K562 (cell line): Measurements from ENCODE around the gene MAGI1. TPM values are rescaled to one million over a fixed set of nuclear protein-coding genes. Genes with fewer than 3 reads are reported as not detected.

Source experiments
- FOXK2 ChIP-seq, 2 experiments: fragments of 450-650 bp; IDR thresholded peaks in 1 of 2; conservative IDR thresholded peaks in 1 of 2; 2 replicates each; pipeline ENCODE4 v1.6.1; 2016; ENCODE audit warnings: low read depth in 2 of 2, mild to moderate bottlenecking in 1 of 2
- NR1H2 ChIP-seq: sonication (generic); formaldehyde crosslinking; IDR thresholded peaks from 2 replicates; pipeline ENCODE4 v1.4.0; 2020; ENCODE audit warnings: mild to moderate bottlenecking, missing genetic modification reagents
- POLR2AphosphoS5 ChIP-seq: IDR thresholded peaks from 2 replicates; pipeline ENCODE4 v1.6.1; 2011; ENCODE audit warnings: mild to moderate bottlenecking, low read depth, low read length, moderate library complexity; ENCODE audit not compliant: control insufficient read depth, insufficient read depth
- SLC30A9 ChIP-seq: fragments of 250-450 bp; sonication (Bioruptor Pico); IDR thresholded peaks from 2 replicates; pipeline ENCODE4 v1.8.0; 2022; ENCODE audit warnings: mild to moderate bottlenecking, moderate library complexity
- TCF3 ChIP-seq: sonication (generic); formaldehyde crosslinking; IDR thresholded peaks from 2 replicates; pipeline ENCODE4 v1.4.0; 2020; ENCODE audit warnings: mild to moderate bottlenecking, missing genetic modification reagents
- TFAM ChIP-seq: fragments of 250-450 bp; sonication (Bioruptor Pico); conservative IDR thresholded peaks from 2 replicates; pipeline ENCODE4 v1.5.0; 2021; ENCODE audit warnings: mild to moderate bottlenecking, moderate library complexity
- ZNF263 ChIP-seq: sonication (generic); formaldehyde crosslinking; IDR thresholded peaks from 2 replicates; pipeline ENCODE4 v1.8.0; 2022; ENCODE audit warnings: mild to moderate bottlenecking, missing genetic modification reagents, borderline replicate concordance
- ZNF41 ChIP-seq: fragments of 250-450 bp; sonication (Bioruptor Pico); conservative IDR thresholded peaks from 2 replicates; pipeline ENCODE4 v1.4.0; 2020; ENCODE audit warnings: mild to moderate bottlenecking
- ZNF586 ChIP-seq: fragments of 450-650 bp; formaldehyde crosslinking; conservative IDR thresholded peaks from 2 replicates; pipeline ENCODE4 v1.4.0; 2020; ENCODE audit warnings: mild to moderate bottlenecking, moderate library complexity
- ZNF699 ChIP-seq: fragments of 250-450 bp; sonication (Bioruptor Pico); IDR thresholded peaks from 2 replicates; pipeline ENCODE4 v1.8.0; 2021; ENCODE audit warnings: mild to moderate bottlenecking, moderate library complexity; ENCODE audit not compliant: insufficient replicate concordance
- ZNF77 ChIP-seq: fragments of 250-450 bp; sonication (Bioruptor Pico); IDR thresholded peaks from 2 replicates; pipeline ENCODE4 v1.5.0; 2020
- ZNF778 ChIP-seq: fragments of 450-650 bp; formaldehyde crosslinking; IDR thresholded peaks from 2 replicates; pipeline ENCODE4 v1.4.0; 2020; ENCODE audit warnings: mild to moderate bottlenecking, moderate library complexity
- polyA plus RNA-seq, 8 experiments: library from polyadenylated mRNA; depleted of rRNA in 4 of 8; stranded (reverse) in 5 of 8; unstranded in 3 of 8; fragments of >200 nt; fragmentation: Nextera tagmentation in 2 of 8; fragmentation: Illumina TruSeq in 1 of 8; extraction: Ambion mirVana in 2 of 8; extraction: Trizol in 1 of 8; gene quantifications; 2 replicates each; pipeline versions ENCODE4 v1.2.1 to v1.2.3, GENCODE V29; 2011 to 2014; ENCODE audit warnings: inconsistent platforms in 1 of 8, missing spikeins in 1 of 8
- total RNA-seq, 7 experiments: library from RNA; depleted of rRNA in 6 of 7; stranded (reverse); fragments of >200 nt in 6 of 7; fragmentation: Illumina TruSeq in 2 of 7; extraction: Trizol in 2 of 7; gene quantifications; 2 replicates each; pipeline versions ENCODE4 v1.2.1 to v1.2.3, GENCODE V29; 2011 to 2021; ENCODE audit warnings: low replicate concordance in 1 of 7
- TF ChIP-seq, protein P1 (sequence below), 2 experiments: fragments of 450-650 bp; IDR thresholded peaks; 2 replicates each; pipeline ENCODE4 v1.6.1; 2016; ENCODE audit warnings: mild to moderate bottlenecking in 2 of 2, borderline replicate concordance in 1 of 2, low read depth in 1 of 2, moderate library complexity in 1 of 2
- TF ChIP-seq, protein P2 (sequence below): sonication (generic); formaldehyde crosslinking; IDR thresholded peaks from 2 replicates; pipeline ENCODE4 v1.8.1; 2022; ENCODE audit warnings: missing genetic modification reagents

The MAGI1 gene
- total and polyA plus RNA-seq, 9 of the 15 experiments (the other 6 are each of a cell fraction or from before 2014, with no cell fraction given), result 7.8 to 59.4 (median 43.2) TPM

DNA sequence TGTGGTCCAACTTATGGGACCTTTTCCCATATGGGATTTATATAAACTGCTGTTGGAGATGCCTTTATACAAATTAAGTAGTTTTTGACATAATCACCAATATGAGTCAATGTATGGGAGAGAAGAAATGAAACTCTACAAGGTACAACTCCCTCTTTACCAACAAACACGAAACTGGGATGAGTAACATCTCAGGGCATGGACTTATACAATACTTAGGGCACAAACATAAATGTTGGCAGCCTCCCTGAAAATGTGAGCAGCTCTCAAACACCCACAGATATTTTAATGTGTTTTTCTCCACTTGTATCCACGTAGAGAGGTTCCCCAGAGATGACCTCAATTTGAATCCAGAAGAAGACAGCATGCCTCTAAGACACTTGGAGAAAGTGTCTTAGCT lies 161.6 kb downstream of the MAGI1 start (continued):
- TF ChIP-seq, protein P1, sequence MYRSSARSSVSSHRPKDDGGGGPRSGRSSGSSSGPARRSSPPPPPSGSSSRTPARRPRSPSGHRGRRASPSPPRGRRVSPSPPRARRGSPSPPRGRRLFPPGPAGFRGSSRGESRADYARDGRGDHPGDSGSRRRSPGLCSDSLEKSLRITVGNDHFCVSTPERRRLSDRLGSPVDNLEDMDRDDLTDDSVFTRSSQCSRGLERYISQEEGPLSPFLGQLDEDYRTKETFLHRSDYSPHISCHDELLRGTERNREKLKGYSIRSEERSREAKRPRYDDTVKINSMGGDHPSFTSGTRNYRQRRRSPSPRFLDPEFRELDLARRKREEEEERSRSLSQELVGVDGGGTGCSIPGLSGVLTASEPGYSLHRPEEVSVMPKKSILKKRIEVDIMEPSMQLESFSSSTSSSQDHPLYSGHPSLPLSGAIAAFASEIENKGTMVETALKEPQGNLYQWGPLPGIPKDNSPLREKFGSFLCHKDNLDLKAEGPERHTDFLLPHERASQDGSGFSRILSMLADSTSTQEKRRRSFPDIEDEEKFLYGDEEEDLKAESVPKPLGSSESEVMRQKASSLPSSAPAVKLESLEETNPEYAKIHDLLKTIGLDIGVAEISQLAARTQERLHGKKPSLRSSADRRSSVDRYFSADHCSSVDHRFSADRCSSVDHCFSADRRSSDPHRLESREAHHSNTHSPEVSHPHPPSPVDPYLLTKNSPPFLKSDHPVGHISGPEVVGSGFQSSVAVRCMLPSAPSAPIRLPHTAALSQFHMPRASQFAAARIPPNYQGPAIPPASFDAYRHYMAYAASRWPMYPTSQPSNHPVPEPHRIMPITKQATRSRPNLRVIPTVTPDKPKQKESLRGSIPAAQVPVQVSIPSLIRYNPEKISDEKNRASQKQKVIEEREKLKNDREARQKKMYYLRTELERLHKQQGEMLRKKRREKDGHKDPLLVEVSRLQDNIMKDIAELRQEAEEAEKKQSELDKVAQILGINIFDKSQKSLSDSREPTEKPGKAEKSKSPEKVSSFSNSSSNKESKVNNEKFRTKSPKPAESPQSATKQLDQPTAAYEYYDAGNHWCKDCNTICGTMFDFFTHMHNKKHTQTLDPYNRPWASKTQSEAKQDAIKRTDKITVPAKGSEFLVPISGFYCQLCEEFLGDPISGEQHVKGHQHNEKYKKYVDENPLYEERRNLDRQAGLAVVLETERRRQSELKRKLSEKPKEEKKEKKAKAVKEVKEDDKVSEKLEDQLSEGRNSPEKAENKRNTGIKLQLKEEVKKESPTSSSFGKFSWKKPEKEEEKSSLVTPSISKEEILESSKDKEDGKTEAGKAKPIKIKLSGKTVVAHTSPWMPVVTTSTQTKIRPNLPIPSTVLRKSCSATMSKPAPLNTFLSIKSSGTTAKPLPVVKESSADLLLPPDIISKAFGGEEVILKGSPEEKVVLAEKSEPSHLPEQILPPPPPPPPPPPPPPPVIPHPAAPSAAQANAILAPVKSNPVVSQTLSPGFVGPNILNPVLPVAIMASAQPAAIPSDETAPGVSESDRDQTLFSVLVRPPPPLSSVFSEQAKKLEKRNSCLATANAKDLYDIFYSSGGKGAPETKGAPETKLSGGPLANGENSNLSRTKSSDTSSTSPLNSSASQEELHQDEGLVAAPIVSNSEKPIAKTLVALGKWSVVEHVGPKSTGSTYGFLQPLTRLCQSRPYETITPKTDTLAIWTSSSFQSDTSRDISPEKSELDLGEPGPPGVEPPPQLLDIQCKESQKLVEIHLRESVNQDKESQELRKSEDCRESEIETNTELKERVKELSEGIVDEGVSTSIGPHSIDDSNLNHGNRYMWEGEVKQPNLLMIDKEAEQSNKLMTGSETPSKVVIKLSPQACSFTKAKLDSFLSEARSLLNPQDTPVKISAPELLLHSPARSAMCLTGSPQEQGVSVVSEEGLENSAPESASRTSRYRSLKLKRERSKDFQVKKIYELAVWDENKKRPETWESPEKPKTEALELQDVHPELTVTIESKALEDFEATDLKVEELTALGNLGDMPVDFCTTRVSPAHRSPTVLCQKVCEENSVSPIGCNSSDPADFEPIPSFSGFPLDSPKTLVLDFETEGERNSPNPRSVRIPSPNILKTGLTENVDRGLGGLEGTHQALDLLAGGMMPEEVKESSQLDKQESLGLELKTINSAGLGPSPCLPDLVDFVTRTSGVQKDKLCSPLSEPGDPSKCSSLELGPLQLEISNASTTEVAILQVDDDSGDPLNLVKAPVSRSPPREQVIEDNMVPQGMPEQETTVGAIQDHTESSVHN (IDR thresholded peaks at IDR 0.05; ENCODE audit: borderline replicate concordance in 1 of 2, low read depth in 1 of 2), result no peak
- TF ChIP-seq ZNF699 (CRISPR knock-in tag), result no peak
- no peak for TF ChIP-seq SLC30A9 (CRISPR knock-in tag)
- TF ChIP-seq, protein P2, sequence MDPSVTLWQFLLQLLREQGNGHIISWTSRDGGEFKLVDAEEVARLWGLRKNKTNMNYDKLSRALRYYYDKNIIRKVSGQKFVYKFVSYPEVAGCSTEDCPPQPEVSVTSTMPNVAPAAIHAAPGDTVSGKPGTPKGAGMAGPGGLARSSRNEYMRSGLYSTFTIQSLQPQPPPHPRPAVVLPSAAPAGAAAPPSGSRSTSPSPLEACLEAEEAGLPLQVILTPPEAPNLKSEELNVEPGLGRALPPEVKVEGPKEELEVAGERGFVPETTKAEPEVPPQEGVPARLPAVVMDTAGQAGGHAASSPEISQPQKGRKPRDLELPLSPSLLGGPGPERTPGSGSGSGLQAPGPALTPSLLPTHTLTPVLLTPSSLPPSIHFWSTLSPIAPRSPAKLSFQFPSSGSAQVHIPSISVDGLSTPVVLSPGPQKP (CRISPR knock-in tag), result no peak
- TF ChIP-seq TFAM (CRISPR knock-in tag), result no peak
- no peak for TF ChIP-seq TCF3 (CRISPR knock-in tag)
- TF ChIP-seq ZNF586 (CRISPR knock-in tag), result no peak
- no peak for TF ChIP-seq POLR2AphosphoS5
- no peak for TF ChIP-seq ZNF263 (CRISPR knock-in tag)
- no peak for TF ChIP-seq ZNF41 (CRISPR knock-in tag)
- TF ChIP-seq FOXK2 (conservative IDR thresholded peaks at IDR 0.05 in 1 of 2, IDR thresholded peaks at IDR 0.05 in 1 of 2; ENCODE audit: low read depth in 2 of 2), result no peak
- no peak for TF ChIP-seq NR1H2 (CRISPR knock-in tag)
- no peak for TF ChIP-seq ZNF77
- no peak for TF ChIP-seq ZNF778 (CRISPR knock-in tag)
